ENCODE results near the gene SHKBP1.

Gene SHKBP1

DNA sequence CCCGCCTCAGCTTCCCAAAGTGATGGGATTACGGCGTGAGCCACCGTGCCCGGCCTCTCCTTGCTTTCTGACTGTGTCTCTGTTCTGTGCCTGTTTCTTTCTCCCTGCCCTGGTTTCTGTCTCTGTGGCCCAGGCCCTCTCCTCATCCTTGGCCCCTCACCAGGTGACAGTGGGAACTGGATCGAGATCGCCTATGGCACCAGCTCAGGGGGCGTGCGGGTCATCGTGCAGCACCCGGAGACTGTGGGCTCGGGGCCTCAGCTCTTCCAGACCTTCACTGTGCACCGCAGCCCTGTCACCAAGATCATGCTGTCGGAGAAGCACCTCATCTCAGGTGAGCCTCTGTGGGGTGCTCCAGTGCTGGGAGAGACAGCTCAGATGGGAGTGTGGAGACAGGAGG, 9.9 kb downstream of the SHKBP1 start:
- Histone ChIP-seq H3K4me1 (ENCODE audit: low read length) (no peaks in the 10 kb centered on the region), H3K27me3 (ENCODE audit: low read depth, low read length) (no peaks in the 10 kb centered on the region), H3K9ac (ENCODE audit: low read length) (no peak overlapping the region), H3K36me3 (replicated peaks; ENCODE audit: low read depth, low read length) (peaks cover 29% of the 10 kb centered on the region), H3K9me3 (ENCODE audit: insufficient read depth, low read length) (no peaks in the 10 kb centered on the region), H3K4me2 (ENCODE audit: low read length) (no peak overlapping the region), H3K27ac (ENCODE audit: low read length) (no peak overlapping the region), H2AFZ (ENCODE audit: low read depth, low read length) (no peak overlapping the region), H4K20me1 (ENCODE audit: insufficient read depth, low read length) (0 out of 2 replicates have a peak, but pooled peaks cover 4% of the 10 kb centered on the region), H3K4me3 (ENCODE audit: low read length) (no peak overlapping the region), H3K79me2 (ENCODE audit: low read length) (no peaks in the 10 kb centered on the region)
- TF ChIP-seq, protein P1, sequence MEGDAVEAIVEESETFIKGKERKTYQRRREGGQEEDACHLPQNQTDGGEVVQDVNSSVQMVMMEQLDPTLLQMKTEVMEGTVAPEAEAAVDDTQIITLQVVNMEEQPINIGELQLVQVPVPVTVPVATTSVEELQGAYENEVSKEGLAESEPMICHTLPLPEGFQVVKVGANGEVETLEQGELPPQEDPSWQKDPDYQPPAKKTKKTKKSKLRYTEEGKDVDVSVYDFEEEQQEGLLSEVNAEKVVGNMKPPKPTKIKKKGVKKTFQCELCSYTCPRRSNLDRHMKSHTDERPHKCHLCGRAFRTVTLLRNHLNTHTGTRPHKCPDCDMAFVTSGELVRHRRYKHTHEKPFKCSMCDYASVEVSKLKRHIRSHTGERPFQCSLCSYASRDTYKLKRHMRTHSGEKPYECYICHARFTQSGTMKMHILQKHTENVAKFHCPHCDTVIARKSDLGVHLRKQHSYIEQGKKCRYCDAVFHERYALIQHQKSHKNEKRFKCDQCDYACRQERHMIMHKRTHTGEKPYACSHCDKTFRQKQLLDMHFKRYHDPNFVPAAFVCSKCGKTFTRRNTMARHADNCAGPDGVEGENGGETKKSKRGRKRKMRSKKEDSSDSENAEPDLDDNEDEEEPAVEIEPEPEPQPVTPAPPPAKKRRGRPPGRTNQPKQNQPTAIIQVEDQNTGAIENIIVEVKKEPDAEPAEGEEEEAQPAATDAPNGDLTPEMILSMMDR (IDR thresholded peaks at IDR 0.05; ENCODE audit: low read depth, low read length) = no peak
- no peak for TF ChIP-seq EZH2phosphoT487 (IDR thresholded peaks at IDR 0.05; ENCODE audit: low read depth)

DNA sequence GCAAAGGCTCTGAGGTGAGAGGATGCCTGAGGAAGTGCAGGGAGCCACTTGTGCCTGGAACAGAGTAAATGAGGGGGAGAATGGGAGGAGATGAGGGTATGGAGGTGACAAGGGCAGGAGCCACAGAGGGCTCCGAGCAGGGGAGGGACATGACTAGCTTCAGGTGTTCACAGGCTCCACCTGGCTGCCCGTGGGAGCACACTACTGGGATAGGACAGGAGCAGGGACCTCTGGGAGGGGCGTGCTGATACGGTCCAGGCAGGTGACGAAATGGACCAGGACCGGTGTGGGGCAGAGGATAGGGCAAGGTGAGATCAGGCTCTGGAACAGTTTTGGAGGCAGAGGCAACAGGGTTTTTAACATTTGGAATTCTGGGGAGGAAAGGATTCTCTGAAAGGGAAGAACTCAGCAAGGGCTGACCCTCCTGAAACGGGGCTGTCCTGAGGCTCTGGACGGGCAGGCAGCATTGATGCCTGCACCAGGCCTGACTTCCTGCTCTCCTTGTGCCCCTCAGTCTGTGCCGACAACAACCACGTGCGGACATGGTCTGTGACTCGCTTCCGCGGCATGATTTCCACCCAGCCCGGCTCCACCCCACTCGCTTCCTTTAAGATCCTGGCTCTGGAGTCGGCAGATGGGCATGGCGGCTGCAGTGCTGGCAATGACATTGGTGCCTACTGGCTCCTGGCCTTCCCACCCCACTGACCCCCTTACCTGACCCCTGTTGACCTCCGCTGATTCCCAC, 11.6 kb downstream of the SHKBP1 start:
- Histone ChIP-seq H2AFZ (ENCODE audit: low read depth, low read length) (no peak overlapping the region), H3K36me3 (replicated peaks; ENCODE audit: low read depth, low read length) (peaks cover 23% of the 10 kb centered on the region), H3K4me3 (ENCODE audit: low read length) (no peak overlapping the region), H3K27ac (ENCODE audit: low read length) (no peak overlapping the region), H3K9ac (ENCODE audit: low read length) (no peak overlapping the region), H3K4me1 (ENCODE audit: low read length) (no peaks in the 10 kb centered on the region), H3K27me3 (ENCODE audit: low read depth, low read length) (no peaks in the 10 kb centered on the region), H3K9me3 (ENCODE audit: insufficient read depth, low read length) (no peaks in the 10 kb centered on the region), H4K20me1 (ENCODE audit: insufficient read depth, low read length) (0 out of 2 replicates have a peak, but pooled peaks cover 4% of the 10 kb centered on the region), H3K79me2 (ENCODE audit: low read length) (no peaks in the 10 kb centered on the region), H3K4me2 (ENCODE audit: low read length) (no peak overlapping the region)
- no peak for TF ChIP-seq EZH2phosphoT487 (IDR thresholded peaks at IDR 0.05; ENCODE audit: low read depth)
- TF ChIP-seq, protein P1 (IDR thresholded peaks at IDR 0.05; ENCODE audit: low read depth, low read length) = no peak

DNA sequence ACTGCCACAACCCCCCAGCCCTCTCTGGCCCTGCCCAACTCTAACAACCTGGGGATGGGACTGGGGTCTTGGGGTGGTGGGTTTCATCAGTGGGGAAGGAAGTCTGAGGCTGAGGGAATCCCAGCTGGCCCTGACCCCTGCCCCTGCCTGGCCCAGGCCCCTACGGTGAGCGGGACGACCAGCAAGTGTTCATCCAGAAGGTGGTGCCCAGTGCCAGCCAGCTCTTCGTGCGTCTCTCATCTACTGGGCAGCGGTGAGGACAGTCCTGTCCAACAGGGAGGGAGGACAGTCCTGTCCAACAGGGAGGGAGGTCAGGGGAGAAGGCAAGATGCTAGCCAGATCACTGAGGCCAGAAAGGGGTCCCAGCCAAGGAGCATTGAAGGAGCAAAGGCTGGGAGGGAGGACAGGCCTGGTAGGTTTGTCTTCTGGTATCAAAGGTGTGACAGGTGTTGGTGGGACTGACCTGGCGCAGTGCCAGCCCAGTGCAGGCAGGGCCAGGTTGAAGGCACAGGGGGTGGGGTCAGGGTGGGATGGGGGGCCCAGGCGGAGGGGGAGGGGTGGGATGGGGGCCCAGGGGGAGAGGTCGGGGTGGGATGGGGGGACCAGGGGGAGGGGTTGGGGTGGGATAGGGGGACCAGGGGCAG, 12.4 kb downstream of the SHKBP1 start:
- H3K9ac ChIP-seq (ENCODE audit: low read length) = no peak overlapping the region
- no peaks in the 10 kb centered on the region for H3K27me3 ChIP-seq (ENCODE audit: low read depth, low read length)
- peaks cover 22% of the 10 kb centered on the region for H3K36me3 ChIP-seq (replicated peaks; ENCODE audit: low read depth, low read length)
- H3K4me2 ChIP-seq (ENCODE audit: low read length) = no peak overlapping the region
- no peak overlapping the region for H2AFZ ChIP-seq (ENCODE audit: low read depth, low read length)
- no peak overlapping the region for H3K4me3 ChIP-seq (ENCODE audit: low read length)
- no peak for TF ChIP-seq EZH2phosphoT487 (IDR thresholded peaks at IDR 0.05; ENCODE audit: low read depth)
- TF ChIP-seq, protein P1 (IDR thresholded peaks at IDR 0.05; ENCODE audit: low read depth, low read length) = no peak
- no peaks in the 10 kb centered on the region for H3K4me1 ChIP-seq (ENCODE audit: low read length)
- H3K27ac ChIP-seq (ENCODE audit: low read length) = no peak overlapping the region
- 0 out of 2 replicates have a peak, but pooled peaks cover 4% of the 10 kb centered on the region for H4K20me1 ChIP-seq (ENCODE audit: insufficient read depth, low read length)
- H3K9me3 ChIP-seq (ENCODE audit: insufficient read depth, low read length) = no peaks in the 10 kb centered on the region
- no peaks in the 10 kb centered on the region for H3K79me2 ChIP-seq (ENCODE audit: low read length)

Measured in OCI-LY3 (cell line).